HepG2 (cell line): Measurements from ENCODE around the gene HYOU1. TPM values are rescaled to one million over a fixed set of nuclear protein-coding genes. Genes with fewer than 3 reads are reported as not detected.

Experiments used
- AHR ChIP-seq: IDR thresholded peaks from 2 replicates; pipeline ENCODE4 v1.6.1; 2018; ENCODE audit warnings: missing genetic modification reagents, missing compliant biosample characterization
- FOXA1 ChIP-seq, 2 experiments: fragments of 450-650 bp in 1 of 2; sonication (generic) in 1 of 2; formaldehyde crosslinking in 1 of 2; IDR thresholded peaks; 2 replicates each; pipeline versions ENCODE4 v1.4.0 to v1.6.1; 2016 to 2020; ENCODE audit warnings: missing genetic modification reagents in 1 of 2
- GMEB2 ChIP-seq: IDR thresholded peaks from 2 replicates; pipeline ENCODE4 v1.6.1; 2016; ENCODE audit warnings: missing biosample characterization, missing genetic modification reagents, low read depth
- HCFC1 ChIP-seq: fragments of 150-350 bp; IDR thresholded peaks from 2 replicates; pipeline ENCODE4 v1.6.1; 2014; ENCODE audit warnings: low read depth, low read length
- HMGXB3 ChIP-seq: sonication (generic); formaldehyde crosslinking; IDR thresholded peaks from 2 replicates; pipeline ENCODE4 v1.4.0; 2020; ENCODE audit warnings: missing genetic modification reagents, borderline replicate concordance
- HNF1A ChIP-seq, 2 experiments: sonication (generic) in 1 of 2; formaldehyde crosslinking in 1 of 2; IDR thresholded peaks; 2 replicates each; pipeline versions ENCODE4 v1.4.0 to v1.6.1; 2016 to 2020; ENCODE audit warnings: borderline replicate concordance in 1 of 2, low read depth in 1 of 2, mild to moderate bottlenecking in 1 of 2, missing genetic modification reagents in 1 of 2
- KDM4B ChIP-seq: sonication (generic); formaldehyde crosslinking; IDR thresholded peaks from 2 replicates; pipeline ENCODE4 v1.4.0; 2020; ENCODE audit warnings: missing genetic modification reagents
- NCOR1 ChIP-seq: fragments of 200-600 bp; sonication (generic); IDR thresholded peaks from 2 replicates; pipeline ENCODE4 v1.7.0; 2017; ENCODE audit warnings: antibody characterized with exemption, low read length, borderline replicate concordance
- ZKSCAN1 ChIP-seq: fragments of 150-350 bp; IDR thresholded peaks from 2 replicates; pipeline ENCODE4 v1.6.1; 2014; ENCODE audit warnings: low read length
- ZNF18 ChIP-seq: sonication (generic); formaldehyde crosslinking; IDR thresholded peaks from 2 replicates; pipeline ENCODE4 v1.8.0; 2022; ENCODE audit warnings: mild to moderate bottlenecking, missing genetic modification reagents; ENCODE audit not compliant: insufficient replicate concordance
- ZNF263 ChIP-seq: sonication (generic); formaldehyde crosslinking; IDR thresholded peaks from 2 replicates; pipeline ENCODE4 v1.4.0; 2020; ENCODE audit warnings: missing genetic modification reagents
- ZNF496 ChIP-seq: sonication (generic); formaldehyde crosslinking; IDR thresholded peaks from 2 replicates; pipeline ENCODE4 v1.8.1; 2023; ENCODE audit warnings: mild to moderate bottlenecking, moderate library complexity, missing genetic modification reagents; ENCODE audit not compliant: insufficient replicate concordance
- ZNF761 ChIP-seq: sonication (generic); formaldehyde crosslinking; conservative IDR thresholded peaks from 2 replicates; pipeline ENCODE4 v1.4.0; 2020; ENCODE audit warnings: mild to moderate bottlenecking, missing genetic modification reagents
- polyA plus RNA-seq, 8 experiments: library from polyadenylated mRNA; depleted of rRNA in 3 of 8; stranded (reverse) in 7 of 8; unstranded in 1 of 8; fragments of >200 nt; fragmentation: Illumina TruSeq in 4 of 8; extraction: Trizol in 4 of 8; gene quantifications; 2 replicates each; pipeline versions ENCODE4 v1.2.1 to v1.2.3, GENCODE V29; 2011 to 2016; ENCODE audit warnings: low read depth in 4 of 8, missing spikeins in 1 of 8, mixed read lengths in 1 of 8; ENCODE audit not compliant: insufficient read depth in 1 of 8
- total RNA-seq, 5 experiments: library from RNA; depleted of rRNA; stranded (reverse); fragments of >200 nt; fragmentation: Illumina TruSeq; extraction: Trizol; gene quantifications; 2 replicates each; pipeline ENCODE4 v1.2.3, GENCODE V29; 2016; ENCODE audit warnings: low read depth in 1 of 5
- TF ChIP-seq, protein P1 (sequence below): IDR thresholded peaks from 2 replicates; pipeline ENCODE4 v1.6.1; 2016; ENCODE audit warnings: mild to moderate bottlenecking, missing biosample characterization, missing genetic modification reagents

HYOU1 gene
- total and polyA plus RNA-seq, 2 of the 13 experiments (the other 11 are each of a cell fraction or from before 2014, with no cell fraction given) = 127 to 155 TPM

DNA sequence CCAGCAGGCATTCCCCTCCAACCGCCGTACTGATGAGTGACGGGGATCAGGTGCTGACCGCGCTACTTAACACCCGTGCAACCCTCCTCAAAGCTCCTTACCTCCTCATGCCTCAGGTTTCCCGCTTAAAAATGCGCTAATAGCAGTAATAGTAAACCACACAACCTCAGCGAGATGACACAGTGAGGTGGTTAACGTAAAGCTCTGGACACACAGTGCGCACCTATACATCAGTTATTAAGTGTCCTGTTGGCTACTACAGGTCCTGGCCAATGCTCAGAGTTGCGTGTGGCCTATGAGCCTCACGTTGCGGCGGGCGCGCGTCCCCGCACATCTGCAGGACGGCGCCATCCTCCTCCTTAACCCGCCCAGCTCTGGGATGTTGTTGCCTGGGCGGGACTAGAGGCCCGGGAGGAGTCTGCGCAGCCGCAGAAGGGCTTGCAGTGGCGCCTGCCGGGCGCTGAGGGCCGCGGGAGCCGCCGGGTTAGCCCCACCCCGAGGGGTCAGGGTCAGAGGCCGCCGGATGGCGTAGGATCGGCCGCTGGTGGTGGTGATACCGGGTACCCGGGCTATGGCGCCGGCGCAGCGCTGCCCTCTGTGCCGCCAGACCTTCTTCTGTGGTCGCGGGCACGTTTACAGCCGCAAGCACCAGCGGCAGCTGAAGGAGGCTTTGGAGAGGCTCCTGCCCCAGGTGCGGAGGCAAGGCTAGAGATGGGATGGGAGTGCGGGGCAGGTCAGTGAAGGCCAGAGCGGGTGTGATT is 59.2 kb downstream of the HYOU1 start, which contains the start of gene CENATAC (continued):
- 0 out of 2 replicates have a peak, but pooled peaks have one; percentile 45 for TF ChIP-seq GMEB2
- no peak for TF ChIP-seq ZKSCAN1
- no peak for TF ChIP-seq HNF1A (IDR thresholded peaks at IDR 0.05; ENCODE audit: low read depth)
- peak; percentile 36; the same call in 1 of the 2 replicates for TF ChIP-seq HNF1A (CRISPR knock-in tag; IDR thresholded peaks at IDR 0.05; ENCODE audit: borderline replicate concordance)
- TF ChIP-seq ZNF263 (CRISPR knock-in tag) = peak; percentile 56
- TF ChIP-seq HCFC1 = no peak; the same call in 1 of the 2 replicates
- no peak for TF ChIP-seq ZNF496
- TF ChIP-seq NCOR1 = no peak
- no peak for TF ChIP-seq ZNF761
- TF ChIP-seq FOXA1 (IDR thresholded peaks at IDR 0.05) = no peak
- TF ChIP-seq FOXA1 (CRISPR knock-in tag; IDR thresholded peaks at IDR 0.05) = 0 out of 2 replicates have a peak, but pooled peaks have one; percentile 22
- TF ChIP-seq, protein P1, sequence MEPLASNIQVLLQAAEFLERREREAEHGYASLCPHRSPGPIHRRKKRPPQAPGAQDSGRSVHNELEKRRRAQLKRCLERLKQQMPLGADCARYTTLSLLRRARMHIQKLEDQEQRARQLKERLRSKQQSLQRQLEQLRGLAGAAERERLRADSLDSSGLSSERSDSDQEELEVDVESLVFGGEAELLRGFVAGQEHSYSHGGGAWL (CRISPR knock-in tag) = peak; percentile 74
- TF ChIP-seq KDM4B (CRISPR knock-in tag) = peak; percentile 24; the same call in 1 of the 2 replicates
- peak; percentile 44; the same call in 1 of the 2 replicates for TF ChIP-seq AHR (CRISPR knock-in tag)
- peak; percentile 44; the same call in 1 of the 2 replicates for TF ChIP-seq HMGXB3 (CRISPR knock-in tag)
- peak; percentile 86 for TF ChIP-seq ZNF18 (CRISPR knock-in tag)
